PFSK-1 (cell line): ENCODE measurements around the gene SIPA1L3.

Experiments
- POLR2AphosphoS5 ChIP-seq: IDR thresholded peaks from 2 replicates; pipeline ENCODE4 v1.6.1; 2012; ENCODE audit warnings: low read depth, mild to moderate bottlenecking, control low read depth, low read length, moderate library complexity
- SIN3A ChIP-seq: IDR thresholded peaks from 2 replicates; pipeline ENCODE4 v1.6.1; 2012; ENCODE audit warnings: mild to moderate bottlenecking, low read length, moderate library complexity, borderline replicate concordance; ENCODE audit not compliant: insufficient read depth
- TAF1 ChIP-seq: IDR thresholded peaks from 2 replicates; pipeline ENCODE4 v1.6.1; 2012; ENCODE audit warnings: low read length, control low read depth, borderline replicate concordance; ENCODE audit not compliant: insufficient read depth
- TF ChIP-seq, protein P1 (sequence below), 2 experiments: IDR thresholded peaks; 2 replicates each; pipeline versions ENCODE4 v1.6.1 to v1.8.0; 2011 to 2012; ENCODE audit warnings: low read depth in 2 of 2, low read length in 2 of 2, control low read depth in 1 of 2, inconsistent platforms in 1 of 2, mild to moderate bottlenecking in 1 of 2, moderate library complexity in 1 of 2; ENCODE audit not compliant: insufficient read depth in 1 of 2

GRCh38 chr19:38005224-38005614, 98.2 kb downstream of the SIPA1L3 start:
- no peak for TF ChIP-seq TAF1
- no peak for TF ChIP-seq POLR2AphosphoS5
- TF ChIP-seq, protein P1, sequence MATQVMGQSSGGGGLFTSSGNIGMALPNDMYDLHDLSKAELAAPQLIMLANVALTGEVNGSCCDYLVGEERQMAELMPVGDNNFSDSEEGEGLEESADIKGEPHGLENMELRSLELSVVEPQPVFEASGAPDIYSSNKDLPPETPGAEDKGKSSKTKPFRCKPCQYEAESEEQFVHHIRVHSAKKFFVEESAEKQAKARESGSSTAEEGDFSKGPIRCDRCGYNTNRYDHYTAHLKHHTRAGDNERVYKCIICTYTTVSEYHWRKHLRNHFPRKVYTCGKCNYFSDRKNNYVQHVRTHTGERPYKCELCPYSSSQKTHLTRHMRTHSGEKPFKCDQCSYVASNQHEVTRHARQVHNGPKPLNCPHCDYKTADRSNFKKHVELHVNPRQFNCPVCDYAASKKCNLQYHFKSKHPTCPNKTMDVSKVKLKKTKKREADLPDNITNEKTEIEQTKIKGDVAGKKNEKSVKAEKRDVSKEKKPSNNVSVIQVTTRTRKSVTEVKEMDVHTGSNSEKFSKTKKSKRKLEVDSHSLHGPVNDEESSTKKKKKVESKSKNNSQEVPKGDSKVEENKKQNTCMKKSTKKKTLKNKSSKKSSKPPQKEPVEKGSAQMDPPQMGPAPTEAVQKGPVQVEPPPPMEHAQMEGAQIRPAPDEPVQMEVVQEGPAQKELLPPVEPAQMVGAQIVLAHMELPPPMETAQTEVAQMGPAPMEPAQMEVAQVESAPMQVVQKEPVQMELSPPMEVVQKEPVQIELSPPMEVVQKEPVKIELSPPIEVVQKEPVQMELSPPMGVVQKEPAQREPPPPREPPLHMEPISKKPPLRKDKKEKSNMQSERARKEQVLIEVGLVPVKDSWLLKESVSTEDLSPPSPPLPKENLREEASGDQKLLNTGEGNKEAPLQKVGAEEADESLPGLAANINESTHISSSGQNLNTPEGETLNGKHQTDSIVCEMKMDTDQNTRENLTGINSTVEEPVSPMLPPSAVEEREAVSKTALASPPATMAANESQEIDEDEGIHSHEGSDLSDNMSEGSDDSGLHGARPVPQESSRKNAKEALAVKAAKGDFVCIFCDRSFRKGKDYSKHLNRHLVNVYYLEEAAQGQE (IDR thresholded peaks at IDR 0.05; ENCODE audit: insufficient read depth in 1 of 2, low read depth in 2 of 2, low read length in 2 of 2): no peak
- TF ChIP-seq SIN3A: no peak
